Lung (tissue), 12 donors: Measurements from ENCODE around the gene PTPRD. TPM values are rescaled to one million over a fixed set of nuclear protein-coding genes. Genes with fewer than 3 reads are reported as not detected.

ENCODE experiments used
- ATAC-seq: fragments of 200-7000 bp; cut with Tn5 transposase; one replicate; pipeline ENCODE4 v1.9.1; 2020; ENCODE audit warnings: moderate number of reproducible peaks; ENCODE audit not compliant: insufficient read depth, low FRiP score
- DNase-seq, 3 donors: peaks; one replicate each; pipeline ENCODE4 v3.0.0-alpha.2; 2013 to 2017
- H3K27ac ChIP-seq, 2 donors: one replicate each; pipeline ENCODE4 v1.5.1; 2013; ENCODE audit warnings: mild to moderate bottlenecking in 2 of 2, moderate library complexity in 2 of 2, control low read depth in 1 of 2, inconsistent platforms in 1 of 2, low read depth in 1 of 2, low read length in 1 of 2
- H3K27me3 ChIP-seq, 3 donors: one replicate each; pipeline ENCODE4 v1.5.1; 2013; ENCODE audit warnings: low read length in 2 of 3; ENCODE audit not compliant: control insufficient read depth in 3 of 3, insufficient read depth in 3 of 3
- H3K36me3 ChIP-seq, 4 donors: one replicate each; pipeline ENCODE4 v1.5.1; 2013; ENCODE audit warnings: low read length in 4 of 4, mild to moderate bottlenecking in 1 of 4, moderate library complexity in 1 of 4; ENCODE audit not compliant: control insufficient read depth in 4 of 4, insufficient read depth in 4 of 4
- H3K4me1 ChIP-seq, 5 donors: one replicate each; pipeline ENCODE4 v1.5.1; 2013; ENCODE audit warnings: low read length in 5 of 5, mild to moderate bottlenecking in 2 of 5, moderate library complexity in 1 of 5; ENCODE audit not compliant: control insufficient read depth in 5 of 5, insufficient read depth in 5 of 5
- H3K4me3 ChIP-seq: one replicate; pipeline ENCODE4 v1.5.1; 2013; ENCODE audit warnings: mild to moderate bottlenecking, control low read depth, moderate library complexity
- H3K9ac ChIP-seq, 2 donors: one replicate each; pipeline ENCODE4 v1.5.1; 2013; ENCODE audit warnings: low read length in 2 of 2, control low read depth in 1 of 2; ENCODE audit not compliant: insufficient read depth in 1 of 2
- H3K9me3 ChIP-seq, 4 donors: one replicate each; pipeline ENCODE4 v1.5.1; 2013; ENCODE audit warnings: low read length in 3 of 4, mild to moderate bottlenecking in 1 of 4, moderate library complexity in 1 of 4; ENCODE audit not compliant: control insufficient read depth in 4 of 4, insufficient read depth in 3 of 4
- CTCF ChIP-seq: IDR thresholded peaks from 2 replicates; pipeline ENCODE4 v1.5.1; 2012; ENCODE audit warnings: mild to moderate bottlenecking; ENCODE audit errors: control extremely low read depth, extremely low read depth
- WGBS, 2 donors: extraction: QIAGEN DNeasy Blood & Tissue Kit; methylation state at CpG; one replicate each; pipeline ENCODE4 v1.1.7; 2013; 5-methylcytosine and 5-hydroxymethylcytosine counted together
- polyA plus RNA-seq, 2 donors: library from polyadenylated mRNA; stranded (reverse); fragments of 200-250 nt; gene quantifications; one replicate each; pipeline ENCODE4 v1.2.1, GENCODE V29; 2013
- total RNA-seq, 2 donors: library from RNA; depleted of rRNA in 1 of 2; stranded (reverse); fragments of >200 nt in 1 of 2; gene quantifications; one replicate each; pipeline ENCODE4 v1.2.1, GENCODE V29; 2014 to 2021
- donor health status: control.
- donor health status: control.
- donor health status: Bipolar disorder and iron deficiency.
- donor health status: healthy.
- donor health status: DM: yes; HTN: yes; CAD: no.

Gene PTPRD
- total and polyA plus RNA-seq, 4 donors, result 1.9 to 145 (median 13.7) TPM

- Histone ChIP-seq H3K9me3 (peaks cover 0 to 2% (median 0%) of the 10 kb centered on the region in 4 donors), H3K4me1 (peaks cover 0 to 3% (median 0%) of the 10 kb centered on the region in 5 donors), H3K4me3 (no peak overlapping the region), H3K9ac (no peak overlapping the region), H3K36me3 (no peaks in the 10 kb centered on the region), H3K27me3 (no peaks in the 10 kb centered on the region), H3K27ac (no peak overlapping the region)
- ATAC-seq (no peak), DNase-seq (no peak)
- no peak for TF ChIP-seq CTCF
- WGBS, 2 donors, result 70 to 78% methylated on average over 2 of the region's 2 CpGs
Observed at GRCh38 chr9:8287970-8288369, 2324.8 kb downstream of the PTPRD start.

DNA sequence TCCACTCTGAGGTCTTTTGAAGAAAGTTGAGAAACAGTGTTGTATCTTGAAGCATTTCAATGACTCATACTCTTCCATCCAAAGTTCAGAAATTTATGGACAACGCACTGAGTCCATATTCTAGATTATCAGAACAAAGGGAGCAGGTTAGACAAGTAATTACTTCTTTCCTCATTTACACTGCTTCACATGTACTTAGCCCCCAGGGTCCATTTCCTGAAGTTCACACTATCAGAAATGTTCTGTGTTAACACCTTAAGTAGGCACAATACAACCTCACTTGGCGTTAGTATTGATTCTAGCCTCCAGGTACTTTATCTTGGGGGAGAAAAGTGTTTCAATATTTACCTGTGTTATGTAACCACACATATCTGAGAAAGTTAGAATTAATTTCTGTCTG is 2325.3 kb downstream of the PTPRD start:
- Histone ChIP-seq H3K4me1 (peaks cover 0 to 3% (median 0%) of the 10 kb centered on the region in 5 donors), H3K9me3 (no peaks in the 10 kb centered on the region), H3K27me3 (no peaks in the 10 kb centered on the region), H3K27ac (no peak overlapping the region), H3K36me3 (no peaks in the 10 kb centered on the region), H3K4me3 (no peak overlapping the region), H3K9ac (no peak overlapping the region)
- no peak for TF ChIP-seq CTCF
- 71 to 73% methylated on average over 2 of the region's 2 CpGs for WGBS, 2 donors
- no peak for ATAC-seq
- DNase-seq, result peak in 1 of 3 donors; percentile 38

- Histone ChIP-seq H3K27ac (no peak overlapping the region), H3K9me3 (no peaks in the 10 kb centered on the region), H3K4me1 (peaks cover 0 to 11% (median 0%) of the 10 kb centered on the region in 5 donors), H3K4me3 (no peak overlapping the region), H3K9ac (no peak overlapping the region), H3K27me3 (no peaks in the 10 kb centered on the region), H3K36me3 (no peaks in the 10 kb centered on the region)
- 75 to 86% methylated on average over 7 of the region's 7 CpGs for WGBS, 2 donors
- no peak for ATAC-seq
- DNase-seq, result no peak
- no peak for TF ChIP-seq CTCF
Observed at GRCh38 chr9:8284884-8285283, 2327.9 kb downstream of the PTPRD start.

- TF ChIP-seq CTCF, result no peak
- Histone ChIP-seq H3K4me3 (no peak overlapping the region), H3K9me3 (peaks cover 0 to 2% (median 0%) of the 10 kb centered on the region in 4 donors), H3K27me3 (no peaks in the 10 kb centered on the region), H3K9ac (no peak overlapping the region), H3K27ac (no peak overlapping the region), H3K36me3 (no peaks in the 10 kb centered on the region), H3K4me1 (peaks cover 0 to 11% (median 0%) of the 10 kb centered on the region in 5 donors)
- ATAC-seq (no peak), DNase-seq (no peak)
- WGBS, 2 donors, result 88 to 91% methylated on average over 2 of the region's 2 CpGs
Observed at GRCh38 chr9:8282535-8282934, 2330.3 kb downstream of the PTPRD start.
